ENCODE measurements around the gene CDKN1A. TPM values are rescaled to one million over a fixed set of nuclear protein-coding genes. Genes with fewer than 3 reads are reported as not detected.

The CDKN1A gene
- total and polyA plus RNA-seq, 10 of the 15 experiments (the other 5 are each of a cell fraction or from before 2014, with no cell fraction given) = 25.2 to 637 (median 216) TPM

DNA sequence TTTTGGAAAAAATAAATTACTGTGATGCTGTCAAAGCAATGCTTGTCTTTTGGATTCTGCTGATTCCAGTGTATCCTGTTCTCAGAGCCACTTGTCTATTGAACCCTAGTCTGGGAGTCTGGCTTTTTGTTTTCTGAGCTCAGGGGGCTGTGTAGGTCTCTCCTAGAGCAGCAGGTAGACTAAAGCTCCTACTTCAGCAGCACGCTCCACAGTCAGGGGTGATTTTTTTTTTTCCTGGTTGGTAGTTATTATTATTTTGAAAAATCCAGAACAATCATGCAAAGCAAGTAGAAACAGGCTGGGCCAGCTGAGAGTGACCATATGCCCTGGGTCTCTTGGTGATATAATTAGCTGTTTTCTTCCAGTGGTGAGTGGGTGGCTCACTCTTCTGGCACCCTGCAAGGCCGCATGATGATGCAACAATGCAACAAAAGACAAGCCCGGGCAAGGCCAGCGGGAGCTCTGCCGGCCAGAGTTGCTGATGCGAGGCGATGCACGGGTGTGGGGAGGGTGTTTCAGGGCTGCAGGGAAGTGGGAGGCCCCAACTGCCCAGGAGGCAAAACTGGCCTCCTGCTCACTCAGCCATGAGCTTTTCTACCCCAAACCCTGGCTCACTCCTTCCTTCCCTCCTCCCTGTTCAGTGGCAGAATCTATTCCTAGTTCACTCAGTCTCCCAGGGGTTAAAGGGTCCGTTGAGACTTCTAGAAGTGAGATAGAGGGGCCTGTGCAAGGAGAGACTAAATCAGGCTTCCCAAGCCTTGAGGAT is 11.5 kb upstream of the CDKN1A start (continued):
- peak; percentile 80 for TF ChIP-seq CREB1 (IDR thresholded peaks at IDR 0.05; ENCODE audit: low read depth)
- TF ChIP-seq, protein P1, sequence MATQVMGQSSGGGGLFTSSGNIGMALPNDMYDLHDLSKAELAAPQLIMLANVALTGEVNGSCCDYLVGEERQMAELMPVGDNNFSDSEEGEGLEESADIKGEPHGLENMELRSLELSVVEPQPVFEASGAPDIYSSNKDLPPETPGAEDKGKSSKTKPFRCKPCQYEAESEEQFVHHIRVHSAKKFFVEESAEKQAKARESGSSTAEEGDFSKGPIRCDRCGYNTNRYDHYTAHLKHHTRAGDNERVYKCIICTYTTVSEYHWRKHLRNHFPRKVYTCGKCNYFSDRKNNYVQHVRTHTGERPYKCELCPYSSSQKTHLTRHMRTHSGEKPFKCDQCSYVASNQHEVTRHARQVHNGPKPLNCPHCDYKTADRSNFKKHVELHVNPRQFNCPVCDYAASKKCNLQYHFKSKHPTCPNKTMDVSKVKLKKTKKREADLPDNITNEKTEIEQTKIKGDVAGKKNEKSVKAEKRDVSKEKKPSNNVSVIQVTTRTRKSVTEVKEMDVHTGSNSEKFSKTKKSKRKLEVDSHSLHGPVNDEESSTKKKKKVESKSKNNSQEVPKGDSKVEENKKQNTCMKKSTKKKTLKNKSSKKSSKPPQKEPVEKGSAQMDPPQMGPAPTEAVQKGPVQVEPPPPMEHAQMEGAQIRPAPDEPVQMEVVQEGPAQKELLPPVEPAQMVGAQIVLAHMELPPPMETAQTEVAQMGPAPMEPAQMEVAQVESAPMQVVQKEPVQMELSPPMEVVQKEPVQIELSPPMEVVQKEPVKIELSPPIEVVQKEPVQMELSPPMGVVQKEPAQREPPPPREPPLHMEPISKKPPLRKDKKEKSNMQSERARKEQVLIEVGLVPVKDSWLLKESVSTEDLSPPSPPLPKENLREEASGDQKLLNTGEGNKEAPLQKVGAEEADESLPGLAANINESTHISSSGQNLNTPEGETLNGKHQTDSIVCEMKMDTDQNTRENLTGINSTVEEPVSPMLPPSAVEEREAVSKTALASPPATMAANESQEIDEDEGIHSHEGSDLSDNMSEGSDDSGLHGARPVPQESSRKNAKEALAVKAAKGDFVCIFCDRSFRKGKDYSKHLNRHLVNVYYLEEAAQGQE (IDR thresholded peaks at IDR 0.05; ENCODE audit: low read depth, low read length) = no peak
- TF ChIP-seq YY1 (IDR thresholded peaks at IDR 0.05; ENCODE audit: low read depth, low read length) = peak; percentile 48; the same call in 1 of the 2 replicates
- TF ChIP-seq IKZF1 (conservative IDR thresholded peaks at IDR 0.05) = peak; percentile 98
- no peak for TF ChIP-seq RAD51 (IDR thresholded peaks at IDR 0.05)
- peak; percentile 86 to 98; a peak in 3 of 4 replicates for TF ChIP-seq CEBPB (IDR thresholded peaks at IDR 0.05; ENCODE audit: borderline replicate concordance in 1 of 2, low read depth in 2 of 2, low read length in 2 of 2)
- no peak for TF ChIP-seq SIN3A (IDR thresholded peaks at IDR 0.05; ENCODE audit: low read depth, low read length)
- TF ChIP-seq ZZZ3 (IDR thresholded peaks at IDR 0.05; ENCODE audit: control insufficient read depth, insufficient read length, low read depth) = no peak
- TF ChIP-seq POLR2AphosphoS5 (IDR thresholded peaks at IDR 0.05; ENCODE audit: low read length) = peak; percentile 44
- TF ChIP-seq RBBP5 (conservative IDR thresholded peaks at IDR 0.05) = no peak
- no peak for TF ChIP-seq ZNF622 (IDR thresholded peaks at IDR 0.05)
- TF ChIP-seq, protein P2, sequence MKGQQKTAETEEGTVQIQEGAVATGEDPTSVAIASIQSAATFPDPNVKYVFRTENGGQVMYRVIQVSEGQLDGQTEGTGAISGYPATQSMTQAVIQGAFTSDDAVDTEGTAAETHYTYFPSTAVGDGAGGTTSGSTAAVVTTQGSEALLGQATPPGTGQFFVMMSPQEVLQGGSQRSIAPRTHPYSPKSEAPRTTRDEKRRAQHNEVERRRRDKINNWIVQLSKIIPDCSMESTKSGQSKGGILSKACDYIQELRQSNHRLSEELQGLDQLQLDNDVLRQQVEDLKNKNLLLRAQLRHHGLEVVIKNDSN (IDR thresholded peaks at IDR 0.05; ENCODE audit: borderline replicate concordance, extremely low read length, insufficient read depth, low read depth, low read length) = no peak
- TF ChIP-seq, protein P3, sequence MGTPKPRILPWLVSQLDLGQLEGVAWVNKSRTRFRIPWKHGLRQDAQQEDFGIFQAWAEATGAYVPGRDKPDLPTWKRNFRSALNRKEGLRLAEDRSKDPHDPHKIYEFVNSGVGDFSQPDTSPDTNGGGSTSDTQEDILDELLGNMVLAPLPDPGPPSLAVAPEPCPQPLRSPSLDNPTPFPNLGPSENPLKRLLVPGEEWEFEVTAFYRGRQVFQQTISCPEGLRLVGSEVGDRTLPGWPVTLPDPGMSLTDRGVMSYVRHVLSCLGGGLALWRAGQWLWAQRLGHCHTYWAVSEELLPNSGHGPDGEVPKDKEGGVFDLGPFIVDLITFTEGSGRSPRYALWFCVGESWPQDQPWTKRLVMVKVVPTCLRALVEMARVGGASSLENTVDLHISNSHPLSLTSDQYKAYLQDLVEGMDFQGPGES (IDR thresholded peaks at IDR 0.05) = no peak
- peak; percentile 81 for TF ChIP-seq NFIC (IDR thresholded peaks at IDR 0.05; ENCODE audit: low read depth, low read length)
- TF ChIP-seq GABPA (IDR thresholded peaks at IDR 0.05; ENCODE audit: low read depth) = no peak
- no peak for TF ChIP-seq BMI1 (IDR thresholded peaks at IDR 0.05; ENCODE audit: borderline replicate concordance)
- no peak for TF ChIP-seq POLR2AphosphoS2 (IDR thresholded peaks at IDR 0.05; ENCODE audit: low read depth, low read length)
- TF ChIP-seq RB1 (IDR thresholded peaks at IDR 0.05; ENCODE audit: borderline replicate concordance) = no peak
- TF ChIP-seq, protein P4, sequence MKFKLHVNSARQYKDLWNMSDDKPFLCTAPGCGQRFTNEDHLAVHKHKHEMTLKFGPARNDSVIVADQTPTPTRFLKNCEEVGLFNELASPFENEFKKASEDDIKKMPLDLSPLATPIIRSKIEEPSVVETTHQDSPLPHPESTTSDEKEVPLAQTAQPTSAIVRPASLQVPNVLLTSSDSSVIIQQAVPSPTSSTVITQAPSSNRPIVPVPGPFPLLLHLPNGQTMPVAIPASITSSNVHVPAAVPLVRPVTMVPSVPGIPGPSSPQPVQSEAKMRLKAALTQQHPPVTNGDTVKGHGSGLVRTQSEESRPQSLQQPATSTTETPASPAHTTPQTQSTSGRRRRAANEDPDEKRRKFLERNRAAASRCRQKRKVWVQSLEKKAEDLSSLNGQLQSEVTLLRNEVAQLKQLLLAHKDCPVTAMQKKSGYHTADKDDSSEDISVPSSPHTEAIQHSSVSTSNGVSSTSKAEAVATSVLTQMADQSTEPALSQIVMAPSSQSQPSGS (IDR thresholded peaks at IDR 0.05; ENCODE audit: low read length) = peak; percentile 76; the same call in 1 of the 2 replicates
- TF ChIP-seq ZNF217 (IDR thresholded peaks at IDR 0.05) = no peak
- TF ChIP-seq, protein P5, sequence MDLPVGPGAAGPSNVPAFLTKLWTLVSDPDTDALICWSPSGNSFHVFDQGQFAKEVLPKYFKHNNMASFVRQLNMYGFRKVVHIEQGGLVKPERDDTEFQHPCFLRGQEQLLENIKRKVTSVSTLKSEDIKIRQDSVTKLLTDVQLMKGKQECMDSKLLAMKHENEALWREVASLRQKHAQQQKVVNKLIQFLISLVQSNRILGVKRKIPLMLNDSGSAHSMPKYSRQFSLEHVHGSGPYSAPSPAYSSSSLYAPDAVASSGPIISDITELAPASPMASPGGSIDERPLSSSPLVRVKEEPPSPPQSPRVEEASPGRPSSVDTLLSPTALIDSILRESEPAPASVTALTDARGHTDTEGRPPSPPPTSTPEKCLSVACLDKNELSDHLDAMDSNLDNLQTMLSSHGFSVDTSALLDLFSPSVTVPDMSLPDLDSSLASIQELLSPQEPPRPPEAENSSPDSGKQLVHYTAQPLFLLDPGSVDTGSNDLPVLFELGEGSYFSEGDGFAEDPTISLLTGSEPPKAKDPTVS (IDR thresholded peaks at IDR 0.05; ENCODE audit: low read depth, low read length) = no peak
- peak; percentile 98 for TF ChIP-seq PAX5 (IDR thresholded peaks at IDR 0.05; ENCODE audit: borderline replicate concordance, low read depth, low read length)
- TF ChIP-seq EZH2 (IDR thresholded peaks at IDR 0.05; ENCODE audit: borderline replicate concordance, control insufficient read depth, low read depth, low read length) = no peak
